GM21367 (cell line): ENCODE data around the gene KRTAP5-7.
"Not testable (repeated sequence)": the region's sequence is repeated elsewhere in the genome, so short reads cannot be mapped to it uniquely, and the experiment has no call there.

ENCODE experiments used
- ATAC-seq: cut with Tn5 transposase; IDR thresholded peaks from one replicate; pipeline ENCODE4 v1.9.1; 2021; ENCODE audit not compliant: unreplicated experiment

Gene KRTAP5-7, protein sequence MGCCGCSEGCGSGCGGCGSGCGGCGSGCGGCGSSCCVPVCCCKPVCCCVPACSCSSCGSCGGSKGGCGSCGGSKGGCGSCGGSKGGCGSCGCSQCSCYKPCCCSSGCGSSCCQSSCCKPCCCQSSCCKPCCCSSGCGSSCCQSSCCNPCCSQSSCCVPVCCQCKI

DNA sequence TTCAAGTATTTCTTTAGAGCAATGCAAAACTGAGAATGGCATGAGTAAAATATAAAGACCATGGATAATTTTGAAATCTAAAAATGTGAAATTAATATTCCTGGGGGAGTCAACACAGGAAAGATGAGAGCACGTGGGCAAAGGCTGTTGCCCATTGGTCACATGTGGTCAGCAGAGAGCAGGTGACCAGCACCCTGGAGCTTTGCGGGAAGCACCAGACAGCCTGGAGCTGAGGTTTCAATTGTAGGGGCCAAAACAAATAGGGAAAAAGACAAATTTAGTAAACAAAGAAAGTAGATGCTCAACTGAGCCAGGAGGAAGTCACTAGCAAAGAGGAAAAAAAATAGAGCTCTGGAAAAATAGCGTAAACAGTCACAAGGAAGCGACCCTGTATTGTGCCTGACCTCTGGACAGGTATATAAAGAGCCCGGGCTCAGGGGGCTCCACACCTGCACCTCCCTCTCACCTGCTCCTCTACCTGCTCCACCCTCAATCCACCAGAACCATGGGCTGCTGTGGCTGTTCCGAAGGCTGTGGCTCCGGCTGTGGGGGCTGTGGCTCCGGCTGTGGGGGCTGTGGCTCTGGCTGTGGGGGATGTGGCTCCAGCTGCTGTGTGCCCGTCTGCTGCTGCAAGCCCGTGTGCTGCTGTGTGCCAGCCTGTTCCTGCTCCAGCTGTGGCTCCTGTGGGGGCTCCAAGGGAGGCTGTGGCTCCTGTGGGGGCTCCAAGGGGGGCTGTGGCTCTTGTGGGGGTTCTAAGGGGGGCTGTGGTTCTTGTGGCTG, at the start of gene KRTAP5-7:
Gene KRTAP5-7 (plus strand): TSS at position 472 of the 780 bp plus-strand sequence. CDS start 34 bp downstream, at position 506.
- not testable (repeated sequence) for ATAC-seq

DNA sequence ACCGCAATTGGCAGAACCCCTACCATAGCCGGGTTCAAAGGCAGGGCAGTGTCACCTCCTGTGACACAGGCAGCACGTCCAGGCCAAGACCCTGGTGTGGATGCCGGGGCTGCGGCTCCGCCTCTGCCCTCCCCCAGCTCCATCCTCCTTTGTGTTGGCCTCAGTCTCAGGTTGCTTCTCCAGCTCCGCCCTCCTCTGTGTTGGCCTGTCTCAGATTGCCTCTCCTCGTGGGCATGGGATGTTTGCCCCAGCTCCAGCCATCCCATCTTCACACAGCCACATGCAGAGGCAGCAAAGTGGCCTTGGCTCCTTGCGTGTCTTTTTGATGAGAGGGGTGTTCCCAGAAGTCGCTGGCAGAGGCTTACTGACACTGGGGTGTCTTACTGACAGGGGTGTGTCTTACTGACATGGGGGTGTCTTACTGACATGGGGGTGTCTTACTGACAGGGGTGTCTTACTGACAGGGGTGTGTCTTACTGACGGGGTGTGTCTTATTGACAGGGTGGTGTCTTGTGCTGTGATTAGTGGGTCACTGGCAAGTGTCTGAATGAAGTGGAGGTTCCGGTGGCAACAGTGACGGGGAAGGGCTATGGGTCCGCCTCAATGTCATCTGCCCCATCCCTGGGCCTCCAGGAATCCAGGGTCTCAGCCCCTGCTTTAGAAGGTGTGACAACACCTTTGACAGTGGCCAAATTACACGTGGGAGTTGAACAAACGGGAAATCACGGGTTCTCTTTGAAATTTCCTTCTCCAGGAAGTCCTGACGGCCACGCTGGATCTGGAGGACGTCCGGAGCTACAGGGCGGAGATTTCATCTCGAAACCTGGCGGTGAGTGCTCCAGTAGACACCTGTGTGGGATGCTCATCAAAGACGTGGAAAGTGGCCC, 49.2 kb upstream of the KRTAP5-7 start:
- ATAC-seq, result no peak

DNA sequence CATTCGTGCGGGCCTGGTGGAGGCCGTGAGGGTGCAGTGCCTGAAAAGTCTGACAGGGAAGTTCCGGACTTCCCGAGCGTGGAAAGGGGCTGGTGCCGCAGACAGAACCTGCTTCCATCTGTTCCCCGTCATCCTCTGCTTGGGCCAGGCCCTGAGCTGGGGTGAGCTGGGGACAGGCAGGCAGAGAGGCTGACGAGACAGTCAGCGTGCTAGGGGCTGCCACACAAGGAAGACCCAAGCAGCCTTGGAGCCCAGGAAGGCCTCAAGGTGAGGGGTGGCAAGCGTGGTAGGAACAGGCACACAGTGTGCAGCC, 48.6 kb upstream of the KRTAP5-7 start:
- ATAC-seq, result no peak

- ATAC-seq, result no peak
These were observed 45.7 kb upstream of the KRTAP5-7 start for GRCh38 chr11:71481101-71481960.

DNA sequence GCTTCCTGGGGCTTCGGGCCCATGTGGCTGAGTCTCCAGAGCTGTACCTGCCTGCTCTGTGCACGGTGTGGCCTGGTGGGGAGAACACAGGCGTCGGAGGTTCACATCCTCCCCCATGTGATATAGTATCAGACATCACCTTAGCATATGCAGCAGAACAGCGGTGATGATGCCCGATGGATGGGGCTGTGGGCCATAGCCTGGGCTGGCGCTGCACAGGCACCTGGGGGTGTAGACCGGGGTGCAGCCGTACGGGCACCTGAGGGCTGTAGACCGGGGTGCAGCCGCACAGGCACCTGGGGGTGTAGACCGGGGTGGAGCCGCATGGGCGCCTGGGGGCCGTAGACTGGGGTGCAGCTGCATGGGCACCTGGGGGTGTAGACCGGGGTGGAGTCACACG, 44.9 kb upstream of the KRTAP5-7 start:
- ATAC-seq, result no peak

- no peak for ATAC-seq
These were observed 44.2 kb upstream of the KRTAP5-7 start for GRCh38 chr11:71482746-71483364.

- ATAC-seq, result no peak
These were observed 43.4 kb upstream of the KRTAP5-7 start for GRCh38 chr11:71483692-71484091.

GRCh38 chr11:71484248-71485062, 42.6 kb upstream of the KRTAP5-7 start:
- ATAC-seq, result no peak

GRCh38 chr11:71485063-71485399, 42.0 kb upstream of the KRTAP5-7 start:
- no peak for ATAC-seq

- ATAC-seq, result no peak
These were observed 41.6 kb upstream of the KRTAP5-7 start for GRCh38 chr11:71485466-71485865.

GRCh38 chr11:71486320-71486719, 40.7 kb upstream of the KRTAP5-7 start:
- ATAC-seq, result no peak

- ATAC-seq, result no peak
These were observed 38.3 kb upstream of the KRTAP5-7 start for GRCh38 chr11:71488681-71489270.

DNA sequence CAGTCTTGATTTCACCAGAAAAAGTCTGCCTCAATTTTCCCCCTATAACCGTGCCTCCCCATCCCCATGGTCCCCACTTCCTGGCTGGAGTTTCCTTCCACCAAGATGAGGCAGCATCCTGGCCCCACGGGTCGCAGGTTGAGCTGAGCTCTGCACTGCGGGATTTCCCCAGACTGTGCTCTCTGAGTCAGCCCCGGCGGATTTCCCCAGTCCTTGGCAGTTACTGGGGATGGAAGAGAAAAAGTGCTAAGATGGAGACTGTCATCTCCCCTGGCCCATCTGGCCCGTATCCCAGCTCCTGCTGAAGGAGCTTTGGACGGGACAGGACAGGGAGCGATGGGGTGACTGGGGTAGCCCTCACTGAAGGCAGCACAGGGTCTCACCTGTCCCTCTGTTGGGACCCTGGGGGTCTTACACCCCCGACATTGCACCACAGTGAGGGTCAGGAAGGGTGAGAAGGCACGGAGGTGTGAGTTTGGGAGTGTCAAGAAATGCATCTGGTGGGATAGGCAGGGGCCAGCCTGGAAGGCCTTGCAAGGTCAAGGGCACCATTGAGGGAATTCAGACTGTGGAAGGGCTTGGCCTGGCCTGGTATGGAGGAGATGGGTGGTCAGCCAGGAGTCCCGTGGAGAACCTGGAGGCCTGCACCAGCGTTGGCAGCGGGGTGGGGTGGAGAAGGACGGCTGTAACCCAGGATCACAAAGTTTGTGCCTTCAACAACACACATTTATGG, 37.6 kb upstream of the KRTAP5-7 start:
- no peak for ATAC-seq

- ATAC-seq, result no peak
These were observed 36.9 kb upstream of the KRTAP5-7 start for GRCh38 chr11:71490044-71490730.

GRCh38 chr11:71490731-71491390, 36.2 kb upstream of the KRTAP5-7 start:
- no peak for ATAC-seq

- no peak for ATAC-seq
These were observed 35.5 kb upstream of the KRTAP5-7 start for GRCh38 chr11:71491531-71491930.

DNA sequence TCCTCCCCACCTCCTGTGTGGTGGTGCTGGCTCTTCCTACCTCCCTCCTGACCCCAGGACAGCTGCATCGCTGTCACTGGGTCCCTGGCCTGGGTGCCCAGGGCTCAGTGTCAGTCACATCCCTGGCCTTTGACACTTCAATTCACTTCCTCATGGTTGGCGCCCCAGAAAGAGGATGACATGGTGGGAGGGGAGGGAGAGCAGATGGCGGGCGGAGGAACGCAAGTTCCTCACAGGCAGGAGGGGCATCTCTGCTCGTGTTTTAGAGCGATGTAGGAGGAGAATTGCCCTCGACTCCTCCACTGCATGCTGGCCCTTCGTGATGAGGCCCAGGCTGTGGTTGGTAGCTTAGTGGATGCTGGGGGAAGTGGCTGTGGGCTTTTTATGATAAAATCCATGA, 35.1 kb upstream of the KRTAP5-7 start:
- no peak for ATAC-seq
